Osteoblast (primary cell): ENCODE measurements around the gene ZNF146. TPM values are rescaled to one million over a fixed set of nuclear protein-coding genes. Genes with fewer than 3 reads are reported as not detected.
A peak's percentile ranks its signal among the peaks of the same experiment; 100 is the strongest.

Experiments used
- DNase-seq: peaks from one replicate; pipeline ENCODE4 v3.0.0; 2011; ENCODE audit warnings: low spot score, mixed read lengths; ENCODE audit not compliant: insufficient read length; ENCODE audit errors: missing footprints
- H2AFZ ChIP-seq: 2 replicates; pipeline ENCODE4 v1.6.0; 2011; ENCODE audit warnings: mild to moderate bottlenecking, low read length
- H3K27ac ChIP-seq: 2 replicates; pipeline ENCODE4 v1.5.1; 2011; ENCODE audit warnings: mild to moderate bottlenecking, low read depth, low read length, moderate library complexity
- H3K27me3 ChIP-seq: 2 replicates; pipeline ENCODE4 v1.6.0; 2012; ENCODE audit warnings: mild to moderate bottlenecking, control low read depth, inconsistent platforms, low read length, moderate library complexity; ENCODE audit not compliant: insufficient read depth
- H3K36me3 ChIP-seq: 2 replicates; pipeline ENCODE4 v1.5.1; 2011; ENCODE audit warnings: mild to moderate bottlenecking, low read length, control low read depth, moderate library complexity; ENCODE audit not compliant: insufficient read depth
- H3K4me1 ChIP-seq: 2 replicates; pipeline ENCODE4 v1.5.1; 2011; ENCODE audit warnings: mild to moderate bottlenecking, low read length, control low read depth, moderate library complexity; ENCODE audit not compliant: insufficient read depth
- H3K4me2 ChIP-seq: 2 replicates; pipeline ENCODE4 v1.6.0; 2011; ENCODE audit warnings: mild to moderate bottlenecking, low read length; ENCODE audit not compliant: insufficient read depth
- H3K4me3 ChIP-seq: fragments of 200-600 bp; sonication (generic); 3 replicates; pipeline ENCODE4 v1.5.1; 2012; ENCODE audit warnings: mild to moderate bottlenecking, low read length, inconsistent platforms; ENCODE audit not compliant: insufficient read depth
- H3K79me2 ChIP-seq: 2 replicates; pipeline ENCODE4 v1.6.0; 2012; ENCODE audit warnings: mild to moderate bottlenecking, low read length, control low read depth, inconsistent platforms; ENCODE audit not compliant: insufficient read depth
- H3K9me3 ChIP-seq: 2 replicates; pipeline ENCODE4 v1.5.1; 2011; ENCODE audit warnings: low read depth, low read length, control low read depth
- H4K20me1 ChIP-seq: 2 replicates; pipeline ENCODE4 v1.6.0; 2012; ENCODE audit warnings: mild to moderate bottlenecking, low read length, control low read depth; ENCODE audit not compliant: insufficient read depth
- total RNA-seq: library from RNA; depleted of rRNA; stranded (reverse); fragments of >200 nt; gene quantifications from 2 replicates; pipeline ENCODE4 v1.2.3, GENCODE V29; 2012
- TF ChIP-seq, protein P1 (sequence below): IDR thresholded peaks from 2 replicates; pipeline ENCODE4 v1.5.1; 2011; ENCODE audit warnings: mild to moderate bottlenecking, low read depth, low read length, moderate library complexity; ENCODE audit errors: extremely low read depth

ZNF146 gene
- total RNA-seq, 1 donor, result 82.2 TPM

DNA sequence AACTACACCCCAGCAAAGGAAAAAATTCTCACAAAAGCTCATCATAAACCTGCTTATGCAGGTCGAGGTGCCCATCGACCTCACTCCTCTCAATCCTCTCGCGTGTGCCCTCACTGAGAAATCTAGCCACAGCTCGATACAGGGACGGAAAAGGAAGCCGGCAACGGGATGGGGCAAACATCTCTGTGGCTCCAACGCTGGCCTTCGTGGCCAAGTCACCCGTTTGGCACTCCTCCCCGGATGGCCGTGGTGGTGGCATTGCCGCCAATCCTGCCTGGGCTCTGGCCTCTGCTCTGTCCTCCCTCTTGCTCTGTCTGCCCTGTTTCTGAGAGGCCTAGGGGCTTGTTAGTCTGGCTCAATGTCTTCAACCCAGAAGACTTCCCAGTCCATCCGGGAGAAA lies 41.2 kb downstream of the ZNF146 start:
- no peaks in the 10 kb centered on the region for H4K20me1 ChIP-seq
- no peaks in the 10 kb centered on the region for H3K9me3 ChIP-seq
- H3K27me3 ChIP-seq, result no peaks in the 10 kb centered on the region
- H3K4me1 ChIP-seq, result no peaks in the 10 kb centered on the region
- H2AFZ ChIP-seq, result no peak overlapping the region
- no peaks in the 10 kb centered on the region for H3K79me2 ChIP-seq
- TF ChIP-seq, protein P1, sequence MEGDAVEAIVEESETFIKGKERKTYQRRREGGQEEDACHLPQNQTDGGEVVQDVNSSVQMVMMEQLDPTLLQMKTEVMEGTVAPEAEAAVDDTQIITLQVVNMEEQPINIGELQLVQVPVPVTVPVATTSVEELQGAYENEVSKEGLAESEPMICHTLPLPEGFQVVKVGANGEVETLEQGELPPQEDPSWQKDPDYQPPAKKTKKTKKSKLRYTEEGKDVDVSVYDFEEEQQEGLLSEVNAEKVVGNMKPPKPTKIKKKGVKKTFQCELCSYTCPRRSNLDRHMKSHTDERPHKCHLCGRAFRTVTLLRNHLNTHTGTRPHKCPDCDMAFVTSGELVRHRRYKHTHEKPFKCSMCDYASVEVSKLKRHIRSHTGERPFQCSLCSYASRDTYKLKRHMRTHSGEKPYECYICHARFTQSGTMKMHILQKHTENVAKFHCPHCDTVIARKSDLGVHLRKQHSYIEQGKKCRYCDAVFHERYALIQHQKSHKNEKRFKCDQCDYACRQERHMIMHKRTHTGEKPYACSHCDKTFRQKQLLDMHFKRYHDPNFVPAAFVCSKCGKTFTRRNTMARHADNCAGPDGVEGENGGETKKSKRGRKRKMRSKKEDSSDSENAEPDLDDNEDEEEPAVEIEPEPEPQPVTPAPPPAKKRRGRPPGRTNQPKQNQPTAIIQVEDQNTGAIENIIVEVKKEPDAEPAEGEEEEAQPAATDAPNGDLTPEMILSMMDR, result no peak
- H3K36me3 ChIP-seq, result no peaks in the 10 kb centered on the region
- no peak overlapping the region for H3K4me2 ChIP-seq
- DNase-seq, result peak; percentile 44
- H3K27ac ChIP-seq, result no peak overlapping the region
- H3K4me3 ChIP-seq, result no peak overlapping the region

DNA sequence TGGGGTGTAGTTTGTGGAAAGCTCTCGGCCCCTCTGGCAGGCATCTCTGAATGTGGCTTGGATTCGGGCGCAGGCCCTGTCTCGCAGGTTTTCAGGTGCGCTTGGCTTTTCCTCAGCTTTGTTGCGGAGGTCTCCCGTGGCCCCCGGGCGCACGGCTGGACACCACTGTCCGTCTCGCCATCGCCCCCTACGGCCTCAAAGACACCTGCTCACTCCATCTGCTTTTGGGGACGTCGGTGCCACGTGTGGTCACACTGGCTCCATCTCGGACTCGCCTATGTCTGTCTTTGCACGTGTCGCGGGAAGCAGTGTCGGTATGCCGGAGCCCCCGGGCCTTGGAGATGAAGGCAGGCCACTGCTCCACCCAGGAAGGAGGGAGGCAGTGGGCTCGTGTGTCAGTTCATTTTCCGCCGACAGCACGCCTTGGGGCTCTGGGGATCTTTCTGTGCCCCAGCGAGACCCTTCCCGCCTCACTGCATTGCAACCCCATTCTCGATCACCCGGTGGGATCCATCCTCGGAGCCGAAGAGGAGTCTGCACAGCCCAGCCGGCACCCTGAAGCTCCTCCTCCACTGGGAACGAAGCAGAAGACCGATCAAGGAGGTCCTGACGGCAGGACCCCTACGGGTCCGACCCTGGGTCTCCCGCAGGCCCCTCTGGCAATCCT lies 42.1 kb downstream of the ZNF146 start:
- Histone ChIP-seq H3K27me3 (no peaks in the 10 kb centered on the region), H4K20me1 (no peaks in the 10 kb centered on the region), H3K9me3 (no peaks in the 10 kb centered on the region), H3K36me3 (no peaks in the 10 kb centered on the region), H2AFZ (peak overlapping the region; percentile 56), H3K79me2 (no peaks in the 10 kb centered on the region), H3K4me2 (peak overlapping the region; percentile 61), H3K4me1 (no peaks in the 10 kb centered on the region), H3K27ac (no peak overlapping the region), H3K4me3 (peak overlapping the region; percentile 62)
- TF ChIP-seq, protein P1, result no peak
- peak; percentile 42 for DNase-seq

DNA sequence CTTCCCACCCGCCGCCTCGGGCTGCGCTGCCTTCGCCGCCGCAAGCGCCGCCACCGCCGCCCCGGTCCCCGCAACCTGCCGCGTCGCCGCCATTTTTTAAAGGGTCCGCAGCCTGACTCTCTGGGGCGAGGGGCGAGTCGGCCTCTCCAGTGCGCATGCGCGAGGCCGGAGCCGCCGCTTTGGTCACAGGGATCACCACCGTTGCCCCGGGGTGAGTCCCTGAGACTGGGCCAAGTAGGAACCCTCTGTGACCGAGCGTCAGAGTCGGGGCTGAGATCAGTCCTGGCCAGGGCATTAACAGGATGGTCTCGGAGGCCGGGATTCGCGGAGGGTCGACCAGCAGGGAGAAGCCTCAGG lies 42.6 kb downstream of the ZNF146 start:
- H3K27ac ChIP-seq, result no peak overlapping the region
- H3K9me3 ChIP-seq, result no peaks in the 10 kb centered on the region
- H3K36me3 ChIP-seq, result no peaks in the 10 kb centered on the region
- no peaks in the 10 kb centered on the region for H3K79me2 ChIP-seq
- no peaks in the 10 kb centered on the region for H3K27me3 ChIP-seq
- TF ChIP-seq, protein P1, result no peak
- H3K4me2 ChIP-seq, result peak overlapping the region; percentile 61
- peak overlapping the region; percentile 56 for H2AFZ ChIP-seq
- H3K4me3 ChIP-seq, result peak overlapping the region; percentile 62
- peak; percentile 90 for DNase-seq
- no peaks in the 10 kb centered on the region for H4K20me1 ChIP-seq
- H3K4me1 ChIP-seq, result no peaks in the 10 kb centered on the region

DNA sequence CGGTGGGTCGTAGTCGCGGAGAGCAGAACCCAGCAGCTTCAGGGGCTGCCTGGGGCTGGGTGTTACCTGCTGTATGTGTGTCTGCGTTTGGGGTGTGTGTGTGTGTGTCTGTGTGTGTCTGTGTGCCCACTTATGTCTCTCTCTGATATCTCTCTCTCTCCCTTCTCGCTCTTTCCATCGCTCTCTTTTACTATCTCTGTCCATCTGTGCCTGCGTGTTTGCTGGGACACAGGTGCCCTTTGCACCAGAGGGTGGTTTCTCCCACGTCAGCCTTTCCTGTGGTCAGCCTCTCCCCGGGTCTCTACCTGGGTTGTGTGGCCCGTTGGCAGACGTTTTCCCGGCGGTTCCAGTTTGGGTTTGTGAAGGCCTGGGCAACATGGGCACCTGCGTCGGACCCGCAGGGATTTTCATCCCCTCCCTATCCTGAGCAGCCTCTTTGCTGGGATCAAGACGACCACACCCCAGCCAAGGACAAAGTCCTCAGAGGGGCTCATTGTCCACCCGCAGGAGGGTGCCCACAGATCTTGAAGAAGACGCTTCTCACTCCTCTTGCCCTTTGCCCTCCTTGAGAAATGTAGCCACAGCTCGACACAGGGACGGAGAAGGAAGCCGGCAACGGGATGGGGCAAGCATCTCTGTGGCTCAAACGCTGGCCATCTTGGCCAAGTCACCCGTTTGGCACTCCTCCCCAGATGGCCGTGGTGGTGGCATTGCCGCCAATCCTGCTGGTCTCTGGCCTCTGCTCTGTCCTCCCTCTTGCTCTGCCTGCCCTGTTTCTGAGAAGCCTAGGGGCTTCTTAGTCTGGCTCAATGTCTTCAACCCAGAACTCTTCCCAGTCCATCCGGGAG lies 43.3 kb downstream of the ZNF146 start:
- Histone ChIP-seq H3K4me2 (no peak overlapping the region), H3K4me3 (no peak overlapping the region), H3K9me3 (no peaks in the 10 kb centered on the region), H4K20me1 (no peaks in the 10 kb centered on the region), H3K27ac (no peak overlapping the region), H3K79me2 (no peaks in the 10 kb centered on the region), H3K27me3 (no peaks in the 10 kb centered on the region), H3K36me3 (no peaks in the 10 kb centered on the region), H3K4me1 (no peaks in the 10 kb centered on the region), H2AFZ (no peak overlapping the region)
- DNase-seq, result peak; percentile 61
- TF ChIP-seq, protein P1, result no peak
